ENCODE results near the gene EXTL2.
A peak's percentile ranks its signal among the peaks of the same experiment; 100 is the strongest.

EXTL2 gene

DNA sequence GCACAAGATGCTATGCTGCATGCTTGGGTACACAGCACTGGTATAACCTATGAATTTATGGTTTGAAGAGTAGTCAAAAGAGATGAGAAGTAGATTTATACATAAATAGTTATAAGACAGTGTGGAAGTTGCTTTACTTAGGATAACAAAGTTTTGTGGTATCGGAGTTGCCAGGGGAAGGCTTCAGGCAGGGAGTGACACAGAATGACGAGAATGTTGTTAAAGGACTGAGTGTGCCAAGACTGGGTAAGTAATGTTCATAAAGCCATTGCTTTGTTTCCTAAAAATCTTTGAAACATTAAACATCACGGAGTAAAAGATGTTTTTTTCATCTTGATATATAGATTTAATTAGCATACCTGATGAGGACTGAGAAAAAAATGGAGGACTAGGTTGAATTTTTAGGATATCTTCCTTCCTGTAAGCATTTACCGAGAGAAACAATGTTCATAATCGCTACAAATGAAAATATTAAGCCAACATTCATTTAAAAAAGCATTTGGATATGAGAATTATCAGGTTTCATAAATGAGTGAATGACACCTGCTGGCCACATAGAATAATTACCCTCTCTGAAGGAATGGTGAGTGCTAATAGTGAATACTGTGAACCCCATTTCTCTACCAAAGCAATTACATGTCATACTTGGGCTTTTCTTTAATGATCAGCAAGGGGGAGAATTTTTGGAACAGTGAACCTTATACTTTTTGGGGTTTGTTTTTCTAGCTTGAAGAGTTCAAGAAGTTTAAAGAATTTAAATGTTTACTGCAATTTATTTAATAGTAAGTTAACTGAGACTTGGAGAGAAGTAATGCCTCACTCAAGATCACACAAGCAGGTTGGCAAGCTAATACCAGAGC lies 28.4 kb downstream of the EXTL2 start:
- TF ChIP-seq, protein P1, sequence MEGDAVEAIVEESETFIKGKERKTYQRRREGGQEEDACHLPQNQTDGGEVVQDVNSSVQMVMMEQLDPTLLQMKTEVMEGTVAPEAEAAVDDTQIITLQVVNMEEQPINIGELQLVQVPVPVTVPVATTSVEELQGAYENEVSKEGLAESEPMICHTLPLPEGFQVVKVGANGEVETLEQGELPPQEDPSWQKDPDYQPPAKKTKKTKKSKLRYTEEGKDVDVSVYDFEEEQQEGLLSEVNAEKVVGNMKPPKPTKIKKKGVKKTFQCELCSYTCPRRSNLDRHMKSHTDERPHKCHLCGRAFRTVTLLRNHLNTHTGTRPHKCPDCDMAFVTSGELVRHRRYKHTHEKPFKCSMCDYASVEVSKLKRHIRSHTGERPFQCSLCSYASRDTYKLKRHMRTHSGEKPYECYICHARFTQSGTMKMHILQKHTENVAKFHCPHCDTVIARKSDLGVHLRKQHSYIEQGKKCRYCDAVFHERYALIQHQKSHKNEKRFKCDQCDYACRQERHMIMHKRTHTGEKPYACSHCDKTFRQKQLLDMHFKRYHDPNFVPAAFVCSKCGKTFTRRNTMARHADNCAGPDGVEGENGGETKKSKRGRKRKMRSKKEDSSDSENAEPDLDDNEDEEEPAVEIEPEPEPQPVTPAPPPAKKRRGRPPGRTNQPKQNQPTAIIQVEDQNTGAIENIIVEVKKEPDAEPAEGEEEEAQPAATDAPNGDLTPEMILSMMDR (IDR thresholded peaks at IDR 0.05), result peak; percentile 75

DNA sequence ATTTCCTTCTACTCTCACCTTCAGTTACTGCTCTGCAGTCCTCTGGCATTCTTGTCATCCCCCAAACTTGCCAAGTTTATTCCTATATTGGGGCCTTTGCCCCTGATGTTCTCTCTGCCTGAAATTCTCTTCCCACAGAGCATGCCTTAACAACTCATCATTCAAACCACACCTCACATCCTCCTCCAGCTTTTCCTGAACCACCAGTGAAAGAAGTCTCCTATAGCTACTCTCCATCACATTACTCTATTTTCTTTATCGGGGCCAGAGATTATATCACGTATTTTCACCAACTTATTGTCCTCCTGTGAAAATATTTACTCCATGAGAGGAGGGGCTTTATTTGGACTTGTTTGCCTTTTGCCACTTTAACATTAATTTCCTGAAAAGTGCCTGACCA lies 32.1 kb downstream of the EXTL2 start:
- TF ChIP-seq, protein P1 (IDR thresholded peaks at IDR 0.05), result no peak

DNA sequence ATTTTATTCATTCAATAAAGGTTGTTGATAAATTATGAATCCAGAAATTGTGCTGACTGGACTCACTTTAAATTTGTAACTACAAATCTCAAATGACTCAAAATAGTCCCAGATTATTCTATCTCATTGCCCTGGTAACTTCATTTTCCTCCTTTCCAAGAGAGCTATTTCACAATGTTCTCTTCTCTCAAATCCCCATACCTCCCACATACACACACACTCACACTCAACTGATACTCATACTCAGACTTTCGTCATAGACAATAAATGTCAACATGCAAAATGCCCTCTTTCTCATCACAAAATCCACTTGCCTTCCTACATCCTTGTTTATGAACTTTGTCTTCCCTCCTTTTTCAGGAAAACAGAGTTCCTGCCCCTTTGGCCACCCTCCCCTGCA lies 33.3 kb downstream of the EXTL2 start:
- TF ChIP-seq, protein P1 (IDR thresholded peaks at IDR 0.05), result no peak

DNA sequence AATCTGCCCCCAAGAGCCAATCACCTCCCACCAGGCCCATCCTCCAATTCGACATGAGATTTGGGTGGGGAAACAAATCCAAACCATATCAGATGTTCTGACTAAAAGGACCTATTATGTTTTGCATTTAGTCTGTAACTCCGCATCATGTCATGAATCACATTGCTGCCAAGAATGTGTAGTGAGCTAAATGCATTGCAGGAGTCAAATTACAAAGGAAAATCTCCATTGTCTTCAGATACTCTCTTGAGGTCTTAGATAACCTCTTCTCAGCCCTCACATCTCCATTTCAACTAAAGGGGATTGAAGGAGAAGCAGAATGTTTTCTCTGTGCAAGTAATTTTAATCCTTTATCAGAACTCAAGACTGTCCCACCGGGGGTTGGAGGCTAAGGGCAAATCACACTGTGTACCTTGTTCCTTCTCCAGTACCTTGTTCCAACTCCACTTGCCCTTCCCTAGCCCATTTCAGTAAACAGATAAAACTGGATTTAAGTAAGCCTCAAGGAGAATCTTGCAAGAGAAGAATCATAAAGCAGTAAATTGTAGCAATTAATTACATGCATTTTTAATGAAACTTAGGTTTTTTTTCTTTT lies 34.1 kb downstream of the EXTL2 start:
- TF ChIP-seq, protein P1 (IDR thresholded peaks at IDR 0.05), result no peak

DNA sequence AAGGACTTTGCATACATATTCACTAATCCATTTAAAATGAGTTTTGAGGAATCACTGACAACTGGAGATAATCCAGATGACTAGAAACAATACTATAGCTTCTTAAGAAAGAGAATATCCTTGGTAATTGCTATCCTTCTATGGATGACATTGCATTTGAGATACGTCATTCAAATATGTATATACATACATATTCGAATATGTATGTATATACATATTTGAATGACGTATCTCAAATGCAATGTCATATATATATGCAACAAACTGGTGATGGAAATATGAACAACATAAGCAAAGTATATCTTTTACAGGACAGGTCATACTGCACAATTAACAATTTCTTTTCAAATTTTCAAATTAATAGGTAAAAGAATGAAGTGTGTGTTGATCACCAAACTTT lies 41.7 kb downstream of the EXTL2 start:
- TF ChIP-seq, protein P1 (IDR thresholded peaks at IDR 0.05), result no peak

DNA sequence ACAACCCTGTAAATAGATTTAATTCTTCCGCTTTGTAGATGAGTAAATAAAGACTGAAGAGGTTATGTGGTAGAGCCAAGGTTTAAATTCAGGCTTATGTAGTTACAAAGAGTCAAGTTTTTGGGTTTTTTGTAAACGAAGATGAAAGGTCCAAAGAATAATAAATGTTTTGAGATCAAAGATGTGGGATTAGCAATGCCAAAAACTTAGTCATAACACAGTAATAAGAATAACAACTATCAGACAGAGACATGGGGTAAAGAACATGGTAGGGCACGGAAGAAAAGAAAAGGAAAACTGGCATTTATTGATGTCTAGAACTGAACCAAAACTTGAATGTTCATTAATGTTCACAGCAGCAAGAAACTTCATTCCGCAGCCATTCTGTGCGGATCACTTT lies 42.9 kb downstream of the EXTL2 start:
- TF ChIP-seq, protein P1 (IDR thresholded peaks at IDR 0.05), result no peak

DNA sequence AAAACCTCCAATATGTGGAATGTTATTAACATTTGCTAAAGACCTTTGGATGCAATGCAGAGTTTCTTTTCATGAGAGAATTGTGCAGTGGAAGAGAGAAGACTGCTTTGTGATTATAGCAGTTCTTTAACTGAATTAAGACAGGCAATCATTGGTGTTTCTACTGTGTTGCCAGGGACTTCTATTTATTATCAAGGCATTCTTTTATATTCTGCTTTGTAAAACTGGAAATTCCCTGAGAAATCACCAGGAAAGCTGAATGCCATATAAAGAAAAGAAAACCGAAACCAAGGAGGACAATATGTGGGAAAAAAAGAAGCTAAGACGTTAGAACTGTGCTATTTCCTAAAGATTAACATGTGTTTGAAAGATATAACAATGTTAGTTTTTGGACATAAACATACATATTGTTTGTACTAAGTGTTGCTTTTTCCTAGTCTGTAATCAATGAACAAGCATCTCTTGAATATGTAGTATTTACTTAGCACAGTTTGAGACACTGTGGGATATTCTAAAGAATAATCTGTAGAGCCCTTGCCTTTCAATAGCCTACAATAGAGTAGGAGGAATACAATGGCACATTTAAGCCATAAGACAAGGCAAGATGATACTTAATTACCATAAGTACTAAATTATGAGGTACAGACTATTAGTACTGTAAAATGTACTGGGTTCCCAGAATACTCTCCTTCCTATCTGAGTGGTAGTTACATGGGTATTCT lies 47.1 kb downstream of the EXTL2 start:
- TF ChIP-seq, protein P1 (IDR thresholded peaks at IDR 0.05), result no peak
